ENCODE measurements around the gene ARMS2.

ARMS2 gene

GRCh38 chr10:122455376-122456079 lies 1.1 kb downstream of the ARMS2 start:
- DNase-seq: no peak

- DNase-seq: no peak
These were observed 3.5 kb downstream of the ARMS2 start for GRCh38 chr10:122457934-122458333.

GRCh38 chr10:122458693-122459092 lies 4.2 kb downstream of the ARMS2 start:
- no peak for DNase-seq

DNA sequence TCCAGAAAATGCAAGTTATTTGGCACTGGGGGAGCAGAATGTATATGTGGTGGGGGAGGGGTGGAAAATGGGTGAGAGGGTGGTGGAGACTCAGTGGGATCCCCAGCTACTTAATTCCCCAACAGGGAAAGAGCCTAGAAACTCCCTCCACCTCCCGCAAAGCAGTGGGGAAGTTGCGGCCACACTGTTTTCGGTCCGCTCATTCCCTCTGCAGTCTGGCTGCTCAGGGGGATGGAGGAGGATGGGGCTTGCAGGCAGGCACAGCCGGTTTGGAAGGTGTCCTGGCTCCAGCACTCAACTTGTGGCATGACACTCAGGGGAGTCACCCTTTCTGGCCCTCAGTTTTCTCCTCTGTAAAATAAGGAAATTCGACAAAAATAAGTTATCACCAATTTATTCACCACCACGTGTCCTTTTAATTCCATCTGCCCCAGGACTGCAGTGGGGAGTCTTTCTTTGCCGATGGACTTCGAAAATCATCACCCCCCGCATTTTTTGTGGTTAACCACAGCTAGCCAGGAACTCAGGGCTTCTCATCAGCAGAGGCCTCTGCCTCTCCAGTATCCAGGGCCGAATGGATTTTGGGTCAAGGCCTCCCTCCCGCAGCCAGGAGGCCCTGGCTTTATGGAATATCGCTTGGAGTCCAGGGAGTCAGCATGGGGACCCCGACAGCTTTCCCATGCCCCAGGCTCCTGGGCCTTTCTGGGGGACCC lies 5.3 kb downstream of the ARMS2 start:
- DNase-seq: no peak

- no peak for DNase-seq
These were observed 6.4 kb downstream of the ARMS2 start for GRCh38 chr10:122460891-122461293.

DNA sequence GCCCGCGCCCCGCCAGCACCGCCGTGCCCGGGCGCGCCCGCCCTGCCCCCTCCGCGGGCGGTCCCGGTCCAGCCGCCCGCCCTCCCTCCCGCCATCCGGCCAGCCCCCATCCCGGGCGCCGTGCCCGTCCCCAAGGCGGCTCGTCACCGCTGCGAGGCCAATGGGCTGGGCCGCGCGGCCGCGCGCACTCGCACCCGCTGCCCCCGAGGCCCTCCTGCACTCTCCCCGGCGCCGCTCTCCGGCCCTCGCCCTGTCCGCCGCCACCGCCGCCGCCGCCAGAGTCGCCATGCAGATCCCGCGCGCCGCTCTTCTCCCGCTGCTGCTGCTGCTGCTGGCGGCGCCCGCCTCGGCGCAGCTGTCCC lies 6.9 kb downstream of the ARMS2 start, which contains the start of gene HTRA1:
Gene HTRA1, plus strand, starts transcription at position 187 of the 362 bp plus-strand sequence. Its CDS starts 100 bp downstream, at position 287.
- DNase-seq: no peak

GRCh38 chr10:122461729-122462532 lies 7.5 kb downstream of the ARMS2 start:
- DNase-seq: peak in 1 of 2 experiments; percentile 9

GRCh38 chr10:122462533-122463465 lies 8.3 kb downstream of the ARMS2 start:
- no peak for DNase-seq

- DNase-seq: no peak
These were observed 9.2 kb downstream of the ARMS2 start for GRCh38 chr10:122463466-122464249.

GRCh38 chr10:122464250-122464510 lies 9.7 kb downstream of the ARMS2 start:
- no peak for DNase-seq

- no peak for DNase-seq
These were observed 10.1 kb downstream of the ARMS2 start for GRCh38 chr10:122464586-122464985.

DNA sequence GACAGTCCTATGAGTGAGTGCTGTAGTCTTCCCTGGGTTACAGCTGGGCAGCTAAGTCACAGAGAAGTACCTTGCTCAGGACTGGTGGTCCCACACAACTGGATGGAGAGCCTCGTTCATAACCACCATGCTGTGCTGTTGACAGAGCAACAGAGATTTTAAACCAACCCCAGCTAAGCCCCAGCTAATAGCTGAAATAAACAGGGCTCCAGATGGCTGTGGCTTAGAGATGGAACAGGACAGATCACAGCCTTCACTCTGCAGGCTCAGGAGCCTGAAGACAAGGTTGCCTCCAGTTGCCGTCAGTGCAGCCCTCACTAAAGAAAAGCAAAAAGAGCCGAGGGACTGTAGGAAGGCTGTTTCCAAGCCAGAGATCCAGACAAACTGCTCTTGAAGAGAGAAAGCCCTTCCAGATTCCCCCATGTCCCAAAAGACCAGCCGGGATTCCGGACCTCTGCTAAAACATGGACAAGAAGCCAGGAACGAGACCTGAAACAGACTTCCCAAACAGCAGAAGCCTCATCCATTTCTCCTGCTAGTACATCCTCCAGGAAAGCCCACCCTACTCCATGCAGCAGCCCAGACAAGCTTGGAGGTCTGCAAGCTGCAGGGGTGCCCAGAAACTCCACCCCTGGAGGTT lies 11.1 kb downstream of the ARMS2 start:
- no peak for DNase-seq

DNA sequence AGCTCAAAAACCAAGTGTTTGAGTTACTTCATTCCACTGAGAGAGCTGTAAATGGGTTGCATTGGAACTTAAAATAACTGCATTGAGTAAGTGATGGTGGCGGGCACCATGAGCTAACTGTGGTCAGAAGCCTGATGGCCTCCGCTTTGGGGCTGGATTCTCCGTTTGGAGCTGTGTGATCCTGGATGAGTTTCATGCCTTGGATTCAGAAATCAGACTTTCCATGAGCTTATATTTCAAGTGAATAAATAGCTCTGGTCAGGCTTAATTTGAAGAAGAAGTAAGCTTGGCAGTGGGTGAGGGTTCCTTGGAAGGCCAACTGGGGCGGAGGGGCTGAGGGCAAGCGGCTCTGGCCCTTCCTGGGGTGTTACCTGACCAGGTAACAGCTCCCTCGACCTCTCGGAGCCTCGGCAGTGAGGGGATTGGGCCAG lies 12.5 kb downstream of the ARMS2 start:
- DNase-seq: no peak

GRCh38 chr10:122467701-122468100 lies 13.2 kb downstream of the ARMS2 start:
- DNase-seq: no peak

DNA sequence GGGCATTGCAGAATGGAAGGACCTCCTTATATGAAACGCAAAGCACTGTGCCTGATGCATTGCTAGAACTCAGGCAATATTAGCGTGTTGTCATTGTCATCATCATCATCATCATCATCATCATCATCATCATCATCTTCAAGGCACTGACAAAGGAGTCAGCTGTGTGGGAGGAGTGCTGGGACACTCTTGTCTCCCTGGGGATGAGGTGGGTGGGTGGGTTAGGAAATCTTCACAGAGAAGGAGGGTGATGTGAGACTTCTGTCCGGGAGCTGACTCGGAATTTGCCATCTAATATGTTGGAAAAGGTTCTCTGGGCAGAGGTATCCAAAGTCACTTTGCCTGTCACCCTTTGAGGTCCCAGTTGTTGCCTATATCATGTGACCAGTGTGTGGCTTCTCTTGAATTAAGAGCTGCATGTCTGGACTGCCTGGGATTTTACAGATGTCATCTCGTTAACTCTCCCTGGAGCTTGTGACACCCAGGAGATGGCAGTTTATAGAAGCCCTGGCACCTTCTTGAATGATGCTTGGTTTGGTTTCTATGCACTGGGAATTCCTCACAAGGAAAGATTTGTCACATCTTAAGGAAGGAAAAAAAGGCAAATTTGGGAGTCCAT lies 14.0 kb downstream of the ARMS2 start:
- no peak for DNase-seq

DNA sequence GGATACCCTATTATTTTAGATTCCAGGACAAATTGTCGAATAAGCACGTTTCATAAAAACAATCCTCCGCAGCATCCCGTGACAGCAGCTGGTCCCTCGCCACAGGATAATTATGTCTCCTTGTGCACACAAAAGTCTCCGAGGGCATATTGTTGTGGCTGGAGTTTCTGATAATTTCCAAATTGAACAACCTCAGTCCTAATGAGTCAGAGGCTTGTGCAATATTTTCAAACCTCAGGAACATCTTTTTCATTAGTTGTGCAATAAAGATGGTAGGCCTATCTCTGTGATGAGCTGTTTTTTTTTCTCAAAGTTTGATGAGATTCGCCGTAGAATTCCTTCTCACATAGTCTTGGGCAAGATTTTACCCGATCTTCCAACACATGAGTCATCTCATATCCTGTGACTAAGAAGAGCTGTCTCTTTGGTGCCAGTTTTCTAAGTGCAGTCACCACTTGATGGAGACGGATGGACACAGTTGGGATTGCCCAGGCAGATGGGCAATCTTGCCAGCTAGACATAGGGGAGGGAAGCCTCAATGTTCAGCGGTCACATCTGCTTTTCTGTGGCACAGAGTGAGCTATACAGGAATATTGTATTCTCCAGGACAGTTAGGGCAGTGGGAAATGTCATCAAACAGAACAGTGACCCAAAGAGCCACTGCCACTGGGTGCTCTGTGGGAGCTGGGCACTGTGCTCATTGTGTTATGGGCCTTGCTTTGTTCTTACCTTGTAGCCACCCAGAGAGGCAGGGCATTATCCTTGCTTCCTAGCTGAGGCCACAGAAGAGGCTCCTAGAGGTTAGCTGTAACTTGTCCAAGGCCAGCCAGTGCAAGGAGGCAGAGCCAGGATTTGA lies 14.7 kb downstream of the ARMS2 start:
- DNase-seq: no peak

- no peak for DNase-seq
These were observed 15.4 kb downstream of the ARMS2 start for GRCh38 chr10:122469848-122470247.

GRCh38 chr10:122471531-122472177 lies 17.2 kb downstream of the ARMS2 start:
- no peak for DNase-seq

GRCh38 chr10:122473116-122473515 lies 18.7 kb downstream of the ARMS2 start:
- no peak for DNase-seq
